ENCODE data around the gene PIK3CG.

- TF ChIP-seq CTCF (IDR thresholded peaks at IDR 0.05) (no peak), POLR2AphosphoS5 (IDR thresholded peaks at IDR 0.05) (no peak), EP300 (IDR thresholded peaks at IDR 0.05) (no peak)
Measured at GRCh38 chr7:106858618-106859532, 6.2 kb upstream of the PIK3CG start.

Measured in upper lobe of left lung (tissue), 4 donors.